Neural progenitor cell (in vitro differentiated cells): ENCODE data around the gene OTUD3. TPM values are rescaled to one million over a fixed set of nuclear protein-coding genes. Genes with fewer than 3 reads are reported as not detected.

Source experiments
- DNase-seq: peaks from one replicate; pipeline ENCODE4 v3.0.0-alpha.2; 2016; ENCODE audit warnings: low spot score
- H2AFZ ChIP-seq: fragments of 200-600 bp; sonication (generic); replicated peaks from 2 replicates; pipeline ENCODE4 v1.6.1; 2016; ENCODE audit warnings: antibody characterized with exemption
- H3F3A ChIP-seq: fragments of 200-600 bp; sonication (generic); 2 replicates; pipeline ENCODE4 v1.6.1; 2016; ENCODE audit warnings: antibody characterized with exemption, low read depth
- H3K27ac ChIP-seq: fragments of 200-600 bp; sonication (generic); 2 replicates; pipeline ENCODE4 v1.5.1; 2016; ENCODE audit warnings: mild to moderate bottlenecking
- H3K27me3 ChIP-seq: fragments of 200-600 bp; sonication (generic); 2 replicates; pipeline ENCODE4 v1.6.1; 2016; ENCODE audit warnings: mild to moderate bottlenecking, moderate library complexity
- H3K36me3 ChIP-seq: fragments of 200-600 bp; sonication (generic); 2 replicates; pipeline ENCODE4 v1.5.1; 2016
- H3K4me1 ChIP-seq: fragments of 200-600 bp; sonication (generic); 2 replicates; pipeline ENCODE4 v1.6.1; 2016; ENCODE audit warnings: mixed run types
- H3K4me2 ChIP-seq: fragments of 200-600 bp; sonication (generic); 2 replicates; pipeline ENCODE4 v1.6.1; 2016
- H3K4me3 ChIP-seq: fragments of 200-600 bp; sonication (generic); 2 replicates; pipeline ENCODE4 v1.5.1; 2016
- H3K79me2 ChIP-seq: fragments of 200-600 bp; sonication (generic); 2 replicates; pipeline ENCODE4 v1.6.1; 2016; ENCODE audit warnings: low read depth
- H3K9ac ChIP-seq: fragments of 200-600 bp; sonication (generic); 2 replicates; pipeline ENCODE4 v1.6.1; 2016
- H3K9me3 ChIP-seq: fragments of 200-600 bp; sonication (generic); 2 replicates; pipeline ENCODE4 v1.5.1; 2016; ENCODE audit warnings: low read depth
- H4K20me1 ChIP-seq: fragments of 200-600 bp; sonication (generic); 2 replicates; pipeline ENCODE4 v1.6.1; 2016; ENCODE audit warnings: low read depth
- H3K27ac Mint-ChIP-seq: 3 replicates; pipeline ENCODE4 v1.8.0; 2021; ENCODE audit warnings: mixed read lengths
- H3K27me3 Mint-ChIP-seq: 2 replicates; pipeline ENCODE4 v1.8.0; 2022; ENCODE audit warnings: low read depth, mild to moderate bottlenecking, inconsistent platforms, moderate library complexity, mixed read lengths; ENCODE audit not compliant: insufficient read depth
- H3K36me3 Mint-ChIP-seq: 3 replicates; pipeline ENCODE4 v1.8.0; 2021; ENCODE audit warnings: mixed read lengths
- H3K4me1 Mint-ChIP-seq: 3 replicates; pipeline ENCODE4 v1.8.0; 2021; ENCODE audit warnings: mixed read lengths
- H3K4me3 Mint-ChIP-seq: 3 replicates; pipeline ENCODE4 v1.8.0; 2021; ENCODE audit warnings: mild to moderate bottlenecking, moderate library complexity, mixed read lengths
- H3K9me3 Mint-ChIP-seq: 3 replicates; pipeline ENCODE4 v1.8.0; 2020; ENCODE audit warnings: mixed read lengths
- EZH2 ChIP-seq: fragments of 200-600 bp; sonication (generic); IDR thresholded peaks from 2 replicates; pipeline ENCODE4 v1.6.1; 2017; ENCODE audit warnings: antibody characterized with exemption, mild to moderate bottlenecking, moderate library complexity
- EZH2phosphoT487 ChIP-seq: fragments of 200-600 bp; sonication (generic); IDR thresholded peaks from 2 replicates; pipeline ENCODE4 v1.6.1; 2017; ENCODE audit warnings: antibody characterized with exemption
- total RNA-seq: library from RNA; depleted of rRNA; stranded (reverse); fragments of >200 nt; gene quantifications from 2 replicates; pipeline ENCODE4 v1.2.3, GENCODE V29; 2015; ENCODE audit warnings: low replicate concordance
- TF ChIP-seq, protein P1 (sequence below): fragments of 200-600 bp; sonication (generic); IDR thresholded peaks from 2 replicates; pipeline ENCODE4 v1.5.1; 2017; ENCODE audit warnings: antibody characterized with exemption, mild to moderate bottlenecking

Gene OTUD3
- total RNA-seq, 1 donor from 2014 or later: 28.6 TPM

DNA sequence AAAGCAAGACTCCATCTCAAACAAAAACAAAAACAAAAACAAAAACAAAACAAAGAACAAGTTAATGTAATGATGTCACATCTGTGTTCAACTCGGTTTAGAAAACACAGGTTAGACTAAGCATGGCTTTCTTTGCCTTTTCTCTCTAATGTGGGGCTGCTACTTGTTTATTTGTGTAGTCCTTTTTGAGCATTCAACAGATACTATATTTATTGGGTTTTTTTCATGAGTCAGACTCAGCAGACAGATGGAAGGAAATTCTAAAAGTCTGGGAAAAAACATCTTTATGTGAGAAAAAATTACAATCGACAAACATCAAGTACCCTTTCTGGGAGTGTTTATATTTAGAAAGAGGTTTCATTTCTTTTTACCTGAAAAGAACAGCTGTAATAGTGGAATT lies 22.3 kb upstream of the OTUD3 start:
- Histone ChIP-seq H3K79me2 (no peaks in the 10 kb centered on the region), H3K36me3 (no peaks in the 10 kb centered on the region), H3K9ac (no peak overlapping the region), H3K4me3 (no peak overlapping the region), H3K27ac (no peak overlapping the region), H3K4me1 (no peaks in the 10 kb centered on the region), H4K20me1 (no peaks in the 10 kb centered on the region), H3K4me2 (no peak overlapping the region), H3K9me3 (no peaks in the 10 kb centered on the region), H2AFZ (no peak overlapping the region), H3K27me3 (no peaks in the 10 kb centered on the region), H3F3A (no peaks in the 10 kb centered on the region)
- no peaks in the 10 kb centered on the region for H3K4me1 Mint-ChIP-seq
- DNase-seq: no peak
- no peaks in the 10 kb centered on the region for H3K36me3 Mint-ChIP-seq
- no peak overlapping the region for H3K4me3 Mint-ChIP-seq
- H3K27me3 Mint-ChIP-seq: peaks cover 11% of the 10 kb centered on the region
- TF ChIP-seq, protein P1, sequence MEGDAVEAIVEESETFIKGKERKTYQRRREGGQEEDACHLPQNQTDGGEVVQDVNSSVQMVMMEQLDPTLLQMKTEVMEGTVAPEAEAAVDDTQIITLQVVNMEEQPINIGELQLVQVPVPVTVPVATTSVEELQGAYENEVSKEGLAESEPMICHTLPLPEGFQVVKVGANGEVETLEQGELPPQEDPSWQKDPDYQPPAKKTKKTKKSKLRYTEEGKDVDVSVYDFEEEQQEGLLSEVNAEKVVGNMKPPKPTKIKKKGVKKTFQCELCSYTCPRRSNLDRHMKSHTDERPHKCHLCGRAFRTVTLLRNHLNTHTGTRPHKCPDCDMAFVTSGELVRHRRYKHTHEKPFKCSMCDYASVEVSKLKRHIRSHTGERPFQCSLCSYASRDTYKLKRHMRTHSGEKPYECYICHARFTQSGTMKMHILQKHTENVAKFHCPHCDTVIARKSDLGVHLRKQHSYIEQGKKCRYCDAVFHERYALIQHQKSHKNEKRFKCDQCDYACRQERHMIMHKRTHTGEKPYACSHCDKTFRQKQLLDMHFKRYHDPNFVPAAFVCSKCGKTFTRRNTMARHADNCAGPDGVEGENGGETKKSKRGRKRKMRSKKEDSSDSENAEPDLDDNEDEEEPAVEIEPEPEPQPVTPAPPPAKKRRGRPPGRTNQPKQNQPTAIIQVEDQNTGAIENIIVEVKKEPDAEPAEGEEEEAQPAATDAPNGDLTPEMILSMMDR: no peak
- TF ChIP-seq EZH2phosphoT487: no peak
- TF ChIP-seq EZH2: no peak
- peaks cover 7% of the 10 kb centered on the region for H3K9me3 Mint-ChIP-seq
- H3K27ac Mint-ChIP-seq: no peak overlapping the region

DNA sequence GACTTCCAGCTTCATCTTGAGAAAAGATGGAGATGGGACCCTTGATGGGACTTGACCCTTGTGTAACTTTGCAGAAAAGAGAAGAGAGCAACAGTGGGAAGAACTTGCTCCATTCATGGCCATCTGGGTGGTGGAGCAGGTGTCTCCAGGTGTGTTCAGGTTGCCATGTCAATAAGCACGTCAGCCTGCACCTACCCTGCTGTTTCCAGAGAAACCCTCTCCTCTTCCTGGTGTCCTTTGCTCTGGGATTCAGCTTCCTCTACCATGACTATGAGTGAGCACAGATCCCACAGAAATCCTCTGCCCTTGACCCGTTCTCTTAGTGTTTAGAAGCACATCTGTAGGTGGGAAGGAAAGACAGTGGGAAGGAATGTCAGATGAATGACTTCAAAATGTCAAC lies 21.8 kb upstream of the OTUD3 start:
- TF ChIP-seq EZH2 (no peak), EZH2phosphoT487 (no peak)
- TF ChIP-seq, protein P1: no peak
- no peak for DNase-seq
- Histone ChIP-seq H2AFZ (no peak overlapping the region), H3K9ac (no peak overlapping the region), H3F3A (no peaks in the 10 kb centered on the region), H3K36me3 (no peaks in the 10 kb centered on the region), H3K27me3 (no peaks in the 10 kb centered on the region), H3K4me3 (no peak overlapping the region), H3K27ac (no peak overlapping the region), H3K4me1 (no peaks in the 10 kb centered on the region), H3K79me2 (no peaks in the 10 kb centered on the region), H3K4me2 (no peak overlapping the region), H3K9me3 (no peaks in the 10 kb centered on the region), H4K20me1 (no peaks in the 10 kb centered on the region)
- Mint-ChIP-seq H3K4me1 (no peaks in the 10 kb centered on the region), H3K9me3 (peaks cover 7% of the 10 kb centered on the region), H3K4me3 (no peak overlapping the region), H3K27ac (no peak overlapping the region), H3K27me3 (peaks cover 11% of the 10 kb centered on the region), H3K36me3 (no peaks in the 10 kb centered on the region)

DNA sequence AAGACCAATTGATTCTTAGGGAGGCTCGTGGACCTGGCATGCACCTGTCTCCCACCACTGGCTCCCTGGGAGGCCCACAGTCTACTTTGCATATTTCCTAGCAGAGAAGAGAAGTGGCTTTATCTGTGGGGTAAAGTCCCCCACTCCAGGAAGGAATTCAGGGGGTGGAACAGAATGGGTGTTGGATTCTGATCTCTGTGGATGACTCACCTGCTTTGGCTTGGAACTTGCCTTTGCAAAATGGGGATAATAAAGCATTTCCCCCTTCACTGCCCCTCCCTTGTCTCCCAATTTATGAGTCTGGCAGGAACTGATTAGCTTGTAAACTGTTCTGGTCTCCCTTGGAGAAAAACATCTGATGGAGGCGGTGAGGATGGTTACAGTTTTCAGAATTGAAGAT lies 21.2 kb upstream of the OTUD3 start:
- Histone ChIP-seq H3K79me2 (no peaks in the 10 kb centered on the region), H3F3A (no peaks in the 10 kb centered on the region), H3K27me3 (no peaks in the 10 kb centered on the region), H3K4me2 (no peak overlapping the region), H3K4me3 (no peak overlapping the region), H3K36me3 (no peaks in the 10 kb centered on the region), H4K20me1 (no peaks in the 10 kb centered on the region), H3K9ac (no peak overlapping the region), H2AFZ (no peak overlapping the region), H3K27ac (no peak overlapping the region), H3K4me1 (no peaks in the 10 kb centered on the region), H3K9me3 (no peaks in the 10 kb centered on the region)
- Mint-ChIP-seq H3K27ac (no peak overlapping the region), H3K4me1 (no peaks in the 10 kb centered on the region), H3K36me3 (no peaks in the 10 kb centered on the region), H3K9me3 (peaks cover 7% of the 10 kb centered on the region), H3K4me3 (no peak overlapping the region), H3K27me3 (peaks cover 11% of the 10 kb centered on the region)
- no peak for TF ChIP-seq EZH2phosphoT487
- TF ChIP-seq, protein P1: no peak
- no peak for TF ChIP-seq EZH2
- DNase-seq: no peak
